Measurements from ENCODE around the gene RRM1.
"Not testable (repeated sequence)": the region's sequence is repeated elsewhere in the genome, so short reads cannot be mapped to it uniquely, and the experiment has no call there.

Gene RRM1

DNA sequence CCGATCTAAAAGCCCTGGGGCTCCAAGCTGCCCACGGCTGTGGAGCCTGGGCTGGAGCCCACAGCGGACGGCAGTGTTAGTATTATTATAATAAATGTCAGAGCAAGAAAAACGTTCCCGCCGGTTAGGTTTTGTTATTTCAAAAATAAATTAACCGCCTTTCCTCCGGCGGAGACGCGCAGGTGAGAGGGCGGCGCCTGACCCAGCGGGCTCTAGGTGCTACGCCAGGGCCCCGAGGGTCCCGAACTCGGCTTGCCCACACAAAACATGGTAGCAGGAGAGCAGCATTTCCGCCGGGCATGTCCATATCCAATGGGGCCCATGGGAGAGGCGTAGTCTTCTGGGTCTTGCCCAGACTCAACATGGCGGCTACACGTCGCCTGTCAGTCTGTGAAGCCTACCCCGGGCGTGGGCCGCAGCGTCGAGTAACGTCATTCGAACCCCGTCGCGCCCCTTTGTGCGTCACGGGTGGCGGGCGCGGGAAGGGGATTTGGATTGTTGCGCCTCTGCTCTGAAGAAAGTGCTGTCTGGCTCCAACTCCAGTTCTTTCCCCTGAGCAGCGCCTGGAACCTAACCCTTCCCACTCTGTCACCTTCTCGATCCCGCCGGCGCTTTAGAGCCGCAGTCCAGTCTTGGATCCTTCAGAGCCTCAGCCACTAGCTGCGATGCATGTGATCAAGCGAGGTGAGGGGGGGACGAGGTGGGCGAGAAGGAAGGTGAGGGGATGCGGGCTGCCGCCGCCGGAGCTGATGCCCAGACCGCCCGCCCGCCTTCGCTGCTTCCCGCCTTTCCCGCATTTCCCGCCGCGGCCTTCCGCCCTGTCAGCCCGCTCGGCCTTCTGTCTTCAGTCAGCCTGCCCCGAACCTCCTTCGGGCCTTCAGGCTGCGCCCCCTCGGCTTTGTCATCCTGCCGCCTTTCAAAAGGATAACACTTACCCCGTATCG is at the start of gene RRM1:
Gene RRM1 (plus strand): TSS at position 452 of the 944 bp plus-strand sequence. CDS start 214 bp downstream, at position 666.
- peak; percentile 88 for DNase-seq (ENCODE audit: low spot score)

- no peak for DNase-seq (ENCODE audit: low spot score)
Observed at GRCh38 chr11:4044976-4045646, 49.5 kb upstream of the RRM1 start.

DNA sequence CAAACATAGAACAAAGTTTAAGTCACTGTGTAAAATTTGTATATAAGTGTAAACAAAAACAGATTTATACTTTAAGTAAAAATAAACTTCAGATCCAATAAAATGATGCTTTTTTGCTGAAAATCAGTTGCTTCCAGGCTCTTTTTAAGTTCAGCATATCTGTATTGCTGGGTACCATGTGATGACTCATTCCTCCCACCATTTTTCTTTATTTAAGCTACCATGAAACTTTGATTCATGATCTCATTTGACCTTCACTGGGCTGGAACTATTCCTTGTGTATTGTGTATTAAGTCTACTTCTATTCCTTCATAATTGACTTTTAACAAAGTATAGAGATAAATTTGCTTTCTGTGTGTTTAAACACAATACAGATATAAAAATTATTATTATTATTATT is 46.3 kb upstream of the RRM1 start:
- no peak for DNase-seq (ENCODE audit: low spot score)

- no peak for DNase-seq (ENCODE audit: low spot score)
Observed at GRCh38 chr11:4049006-4049405, 45.6 kb upstream of the RRM1 start.

DNA sequence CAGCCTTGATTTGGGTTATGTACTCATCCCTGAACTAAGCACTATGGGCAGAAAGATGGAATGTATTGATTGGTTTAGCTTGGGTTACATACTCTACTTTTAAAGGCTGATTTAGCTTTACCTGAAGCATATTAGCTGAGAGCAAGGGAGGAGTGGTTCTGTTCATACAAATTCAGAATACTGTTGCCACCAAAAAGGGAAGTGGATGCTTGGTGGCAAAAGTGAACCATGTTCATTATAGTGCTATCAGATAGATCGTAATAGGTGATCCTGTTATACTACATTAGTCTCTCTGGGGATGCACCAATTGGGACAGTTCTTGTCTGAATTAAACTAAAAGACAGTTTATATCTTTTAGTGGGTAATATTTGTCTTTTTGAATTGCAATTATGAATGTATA is 44.5 kb upstream of the RRM1 start:
- DNase-seq (ENCODE audit: low spot score) = no peak

DNA sequence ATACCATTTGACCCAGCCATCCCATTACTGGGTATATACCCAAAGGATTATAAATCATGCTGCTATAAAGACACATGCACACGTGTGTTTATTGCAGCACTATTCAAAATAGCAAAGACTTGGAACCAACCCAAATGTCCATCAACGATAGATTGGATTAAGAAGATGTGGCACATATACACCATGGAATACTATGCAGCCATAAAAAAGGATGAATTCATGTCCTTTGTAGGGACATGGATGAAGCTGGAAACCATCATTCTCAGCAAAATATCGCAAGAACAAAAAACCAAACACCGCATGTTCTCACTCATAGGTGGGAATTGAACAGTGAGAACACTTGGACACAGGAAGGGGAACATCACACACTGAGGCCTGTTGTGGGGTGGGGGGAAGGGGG is 41.4 kb upstream of the RRM1 start:
- DNase-seq (ENCODE audit: low spot score) = not testable (repeated sequence)

- DNase-seq (ENCODE audit: low spot score) = no peak
Observed at GRCh38 chr11:4054643-4055042, 40.0 kb upstream of the RRM1 start.

- DNase-seq (ENCODE audit: low spot score) = no peak
Observed at GRCh38 chr11:4059424-4059823, 35.2 kb upstream of the RRM1 start.

DNA sequence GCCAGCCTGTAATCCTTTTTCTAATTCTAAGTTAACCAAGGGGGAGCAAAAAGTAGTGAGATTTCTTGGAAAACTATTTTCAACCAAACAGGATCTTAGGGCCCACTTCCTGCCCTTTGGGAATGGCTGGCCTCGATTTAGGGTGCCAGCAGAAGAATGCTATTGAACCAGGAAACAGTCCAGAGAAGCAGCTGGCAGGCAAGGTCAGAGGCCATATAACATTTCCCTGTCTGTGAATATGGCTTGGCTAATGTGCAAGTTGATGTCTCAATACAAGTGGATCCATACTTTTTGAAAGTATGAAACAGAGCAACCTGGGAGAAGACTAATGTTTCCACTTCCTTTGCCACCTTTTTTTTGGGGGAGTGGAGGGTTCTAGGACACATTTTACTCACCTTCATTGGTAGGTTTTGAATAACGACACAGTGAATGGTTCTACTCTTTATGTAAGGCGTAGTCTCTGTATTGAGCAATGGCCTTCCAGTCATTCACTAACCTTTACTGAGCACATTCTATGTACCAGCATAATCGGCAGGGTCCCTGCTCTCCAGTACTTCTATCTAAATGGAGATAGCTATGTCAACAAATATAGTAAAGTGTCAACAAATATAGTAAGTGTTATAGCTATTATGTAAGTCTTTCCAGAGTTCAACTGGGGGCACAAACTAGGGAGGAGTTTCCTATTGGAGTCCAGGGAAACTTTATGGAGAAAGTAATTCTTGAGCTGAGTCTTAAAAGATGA is 34.2 kb upstream of the RRM1 start:
- DNase-seq (ENCODE audit: low spot score) = no peak

DNA sequence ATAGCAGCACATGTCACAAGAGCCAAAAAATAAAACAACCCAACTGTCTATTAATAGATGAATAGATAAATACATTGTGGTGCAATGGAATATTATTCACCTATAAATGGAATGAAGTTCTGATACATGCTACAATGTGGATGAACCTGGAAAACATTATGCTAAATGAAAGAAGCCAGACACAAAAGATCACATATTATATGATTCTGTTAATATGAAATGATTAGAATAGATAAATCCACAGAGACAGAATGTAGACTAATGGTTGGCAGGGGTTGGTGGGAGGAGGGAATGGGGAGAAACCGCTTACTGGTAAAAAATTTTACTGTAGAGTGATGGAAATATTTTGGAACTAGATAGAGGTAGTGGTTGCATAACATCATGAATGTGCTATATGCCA is 32.9 kb upstream of the RRM1 start:
- DNase-seq (ENCODE audit: low spot score) = no peak

DNA sequence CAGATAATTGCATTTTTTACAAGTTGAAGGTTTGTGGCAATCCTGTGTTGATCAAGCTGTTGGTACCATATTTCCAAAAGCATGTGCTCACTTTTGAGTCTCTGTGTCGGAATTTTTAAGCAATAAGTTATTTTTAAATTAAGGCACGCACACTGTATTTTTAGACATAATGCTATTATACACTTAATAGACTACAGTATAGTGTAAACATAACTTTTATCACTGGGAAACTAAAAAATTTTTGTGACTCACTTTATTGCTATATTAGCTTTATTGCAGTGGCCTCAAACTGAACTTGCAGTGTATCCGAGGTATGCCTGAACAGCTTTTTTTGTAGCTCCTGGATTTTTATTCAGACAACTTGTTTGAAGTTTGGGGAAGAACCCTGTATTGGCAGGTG is 31.3 kb upstream of the RRM1 start:
- no peak for DNase-seq (ENCODE audit: low spot score)

DNA sequence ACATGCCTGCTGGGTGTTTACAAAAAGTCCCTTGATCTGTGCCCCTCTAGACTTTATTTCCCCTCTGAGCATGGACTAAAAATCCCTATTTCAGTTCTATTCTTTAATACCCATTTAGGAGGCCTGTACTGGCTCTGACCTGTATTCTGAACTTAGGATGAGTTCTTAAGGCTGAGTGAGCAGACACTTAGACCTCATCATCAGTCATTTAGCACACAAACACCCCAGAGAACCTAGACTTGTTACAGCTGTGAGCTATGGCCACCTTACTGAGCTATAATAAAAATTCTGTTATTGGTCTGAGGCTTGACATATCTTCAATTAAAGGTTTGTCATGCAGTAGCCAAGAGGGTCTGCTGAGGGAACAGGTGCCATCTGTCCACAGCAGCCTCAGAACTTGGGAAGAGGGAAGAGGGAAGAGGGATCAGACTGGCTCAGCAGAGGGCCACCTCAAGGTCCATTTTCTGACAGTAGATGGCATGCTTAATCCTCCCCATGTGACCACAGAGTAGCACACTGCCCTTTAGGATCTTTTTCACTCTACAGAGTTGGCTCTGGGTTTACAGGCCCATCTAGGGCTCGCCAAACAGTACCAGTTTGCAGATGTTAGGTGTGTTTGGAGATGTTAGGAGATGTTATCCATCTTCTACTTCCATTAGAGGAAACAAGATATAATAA is 30.2 kb upstream of the RRM1 start:
- no peak for DNase-seq (ENCODE audit: low spot score)

- no peak for DNase-seq (ENCODE audit: low spot score)
Observed at GRCh38 chr11:4065086-4065485, 29.5 kb upstream of the RRM1 start.

DNA sequence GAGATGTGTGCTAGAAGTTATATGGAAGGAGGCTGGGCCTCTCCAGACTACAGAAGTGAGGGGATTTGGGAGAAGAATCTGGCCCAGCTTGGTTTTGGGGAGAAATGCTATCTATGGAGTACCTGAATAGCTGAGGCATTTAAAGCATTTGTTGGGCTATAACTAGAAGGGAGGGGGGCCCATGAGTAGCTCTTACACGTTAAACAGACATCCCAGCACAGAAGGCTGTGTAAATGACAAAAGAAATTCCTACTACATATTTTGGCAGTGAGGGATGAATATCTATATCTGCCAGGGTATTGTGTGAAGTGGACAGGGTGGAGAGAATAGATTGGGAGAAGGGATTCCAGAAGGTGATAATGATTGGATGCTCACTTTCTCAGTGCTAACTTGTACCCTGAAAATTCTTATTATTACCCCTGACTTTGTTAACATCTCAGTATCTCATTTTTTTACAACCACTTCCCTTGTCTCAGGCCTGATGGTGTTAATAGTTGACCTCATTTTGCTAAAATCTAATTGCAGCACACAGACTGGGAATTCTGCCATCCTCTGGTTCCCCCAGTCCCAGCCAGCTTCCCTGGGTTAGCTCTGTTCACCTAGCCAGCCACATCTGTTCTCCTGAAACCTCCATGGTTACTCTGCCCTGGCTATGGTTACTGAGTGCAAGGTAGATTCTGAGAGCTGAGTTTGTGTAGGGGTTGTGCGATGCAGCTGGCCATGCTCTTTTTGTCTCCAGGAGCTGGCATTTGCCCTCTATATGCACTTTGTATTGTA is 28.8 kb upstream of the RRM1 start:
- DNase-seq (ENCODE audit: low spot score) = no peak

- DNase-seq (ENCODE audit: low spot score) = no peak
Observed at GRCh38 chr11:4066910-4067309, 27.7 kb upstream of the RRM1 start.

DNA sequence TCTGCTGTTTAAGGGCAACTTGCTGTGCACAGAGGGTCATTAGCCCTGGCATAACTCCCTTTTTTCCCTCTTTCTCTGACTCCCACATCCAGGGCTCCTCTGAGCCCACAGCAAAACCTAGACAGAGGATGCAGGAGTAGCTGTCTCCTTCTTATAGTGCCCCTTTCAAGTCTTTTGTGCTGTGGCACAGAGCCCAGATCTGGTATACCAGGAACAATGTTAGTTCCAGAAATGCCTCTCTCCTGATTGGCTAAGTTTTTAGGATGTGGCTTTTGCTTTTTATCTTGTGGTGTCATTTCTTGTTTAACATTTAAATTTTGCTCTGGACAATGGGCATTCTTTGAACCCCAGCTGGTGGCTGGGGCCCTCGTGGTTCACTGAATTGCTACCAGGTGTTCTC is 25.6 kb upstream of the RRM1 start:
- no peak for DNase-seq (ENCODE audit: low spot score)

DNA sequence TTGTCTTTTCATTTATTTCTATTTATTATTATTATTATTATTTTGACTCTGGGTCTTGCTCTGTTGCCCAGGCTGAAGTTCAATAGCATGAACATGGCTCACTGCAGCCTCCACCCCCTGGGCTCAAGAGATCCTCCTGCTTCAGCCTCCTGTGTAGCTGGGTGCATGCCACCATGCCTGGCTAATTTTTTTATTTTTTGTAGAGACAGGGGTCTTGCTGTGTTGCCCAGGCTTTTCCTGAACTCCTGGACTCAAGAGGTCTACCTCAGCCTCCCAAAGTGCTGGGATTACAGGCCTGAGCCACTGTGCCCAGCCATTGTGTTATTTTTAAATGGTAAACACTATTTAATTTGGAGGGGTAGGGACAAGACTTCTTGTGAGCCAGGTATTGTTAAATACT is 23.3 kb upstream of the RRM1 start:
- no peak for DNase-seq (ENCODE audit: low spot score)

GRCh38 chr11:4071914-4072313 is 22.7 kb upstream of the RRM1 start:
- DNase-seq (ENCODE audit: low spot score) = no peak

DNA sequence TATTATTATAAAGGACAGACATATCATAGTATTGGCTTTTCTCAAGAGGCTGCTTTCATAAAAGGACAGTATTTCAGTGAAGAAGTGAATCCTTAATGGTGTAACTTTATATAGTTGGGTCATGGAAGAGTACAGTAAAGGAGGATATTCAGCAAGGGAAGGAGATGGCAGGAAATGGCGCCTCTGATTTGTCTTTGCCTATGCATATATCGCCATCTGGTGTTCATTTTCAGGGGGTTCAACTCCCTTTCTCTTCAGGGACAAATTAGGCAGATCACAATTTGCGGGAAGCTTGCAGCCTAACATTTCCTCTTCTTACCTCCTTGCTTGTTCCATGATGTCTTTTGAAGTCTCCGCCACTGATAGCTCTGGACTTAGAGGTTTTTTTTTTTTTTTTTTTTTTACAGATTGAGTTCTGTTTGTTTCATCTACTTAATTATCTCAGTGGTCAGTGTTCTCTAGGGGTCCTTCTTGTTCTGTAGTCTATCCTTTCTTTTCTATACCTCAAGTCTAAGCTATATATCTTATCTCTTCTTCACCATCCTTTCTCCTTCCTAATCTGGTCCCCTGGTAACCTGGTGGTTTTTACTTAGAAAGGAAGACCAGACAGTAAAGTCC is 21.8 kb upstream of the RRM1 start:
- DNase-seq (ENCODE audit: low spot score) = peak; percentile 84

GRCh38 chr11:4074266-4074665 is 20.3 kb upstream of the RRM1 start:
- no peak for DNase-seq (ENCODE audit: low spot score)

- DNase-seq (ENCODE audit: low spot score) = no peak
Observed at GRCh38 chr11:4076774-4077173, 17.8 kb upstream of the RRM1 start.

All from hematopoietic multipotent progenitor cell treated with erythropoietin and hydrocortisone succinate and interleukin-3 and kit ligand, for 17 days (in vitro differentiated cells).